GM19239 (cell line): ENCODE data around the gene SCGB1C1.
A peak's percentile ranks its signal among the peaks of the same experiment; 100 is the strongest.
"Not testable (repeated sequence)": the region's sequence is repeated elsewhere in the genome, so short reads cannot be mapped to it uniquely, and the experiment has no call there.

ENCODE experiments used
- DNase-seq: peaks from one replicate; pipeline ENCODE4 v3.0.0; 2011; ENCODE audit warnings: low spot score; ENCODE audit not compliant: insufficient read length
- FAIRE-seq: peaks from 2 replicates; lab custom pipeline; 2011; peaks lifted over from hg19 to GRCh38; lab: Jason Lieb, UNC

The SCGB1C1 gene

GRCh38 chr11:216081-216974 lies 23.4 kb downstream of the SCGB1C1 start:
- DNase-seq (no peak), FAIRE-seq (no peak)

- FAIRE-seq = no peak
- DNase-seq = no peak
Observed at GRCh38 chr11:217704-218103, 24.8 kb downstream of the SCGB1C1 start.

- DNase-seq (no peak), FAIRE-seq (no peak)
Observed at GRCh38 chr11:218815-219593, 26.1 kb downstream of the SCGB1C1 start.

- DNase-seq, FAIRE-seq: not testable (repeated sequence)
Observed at GRCh38 chr11:220641-221215, 27.9 kb downstream of the SCGB1C1 start.

GRCh38 chr11:221539-221938 lies 28.7 kb downstream of the SCGB1C1 start:
- no peak for FAIRE-seq
- no peak for DNase-seq

- no peak for DNase-seq
- no peak for FAIRE-seq
Observed at GRCh38 chr11:221998-222789, 29.3 kb downstream of the SCGB1C1 start.

GRCh38 chr11:223026-223789 lies 30.3 kb downstream of the SCGB1C1 start:
- DNase-seq (no peak), FAIRE-seq (no peak)

GRCh38 chr11:223884-224283 lies 31.0 kb downstream of the SCGB1C1 start:
- FAIRE-seq (no peak), DNase-seq (no peak)

GRCh38 chr11:224424-224823 lies 31.5 kb downstream of the SCGB1C1 start:
- no peak for FAIRE-seq
- no peak for DNase-seq

- FAIRE-seq (peak; percentile 49), DNase-seq (no peak)
Observed at GRCh38 chr11:225734-226453, 33.0 kb downstream of the SCGB1C1 start.

- DNase-seq = no peak
- no peak for FAIRE-seq
Observed at GRCh38 chr11:227824-228379, 35.0 kb downstream of the SCGB1C1 start.

GRCh38 chr11:230431-230830 lies 37.6 kb downstream of the SCGB1C1 start:
- no peak for FAIRE-seq
- DNase-seq = no peak

GRCh38 chr11:232783-233565 lies 40.1 kb downstream of the SCGB1C1 start:
- no peak for FAIRE-seq
- DNase-seq = no peak

- DNase-seq (no peak), FAIRE-seq (no peak)
Observed at GRCh38 chr11:235180-235579, 42.3 kb downstream of the SCGB1C1 start.

GRCh38 chr11:235609-235996 lies 42.7 kb downstream of the SCGB1C1 start:
- no peak for DNase-seq
- peak; percentile 69 for FAIRE-seq

- DNase-seq (peak; percentile 99), FAIRE-seq (peak; percentile 91)
Observed at GRCh38 chr11:235997-236773, 43.3 kb downstream of the SCGB1C1 start, which contains the start of gene SIRT3. Gene SIRT3 (minus strand): TSS chr11:236342. CDS start chr11:236328, 14 bp downstream.
